Colon (tissue), 2 donors: ENCODE results near the gene HS6ST2.
A peak's percentile ranks its signal among the peaks of the same experiment; 100 is the strongest.

Source experiments
- FAIRE-seq: peaks from 2 replicates; lab custom pipeline; 2012; peaks lifted over from hg19 to GRCh38; lab: Jason Lieb, UNC
- donor health status: control.
- donor health status: control.

HS6ST2 gene

GRCh38 chrX:132740316-132741123 is 217.9 kb downstream of the HS6ST2 start:
- FAIRE-seq, result no peak

GRCh38 chrX:132738951-132739350 is 219.5 kb downstream of the HS6ST2 start:
- no peak for FAIRE-seq

GRCh38 chrX:132737743-132738142 is 220.7 kb downstream of the HS6ST2 start:
- no peak for FAIRE-seq

GRCh38 chrX:132732236-132732635 is 226.2 kb downstream of the HS6ST2 start:
- no peak for FAIRE-seq

- no peak for FAIRE-seq
Measured at GRCh38 chrX:132730726-132731125, 227.7 kb downstream of the HS6ST2 start.

GRCh38 chrX:132730266-132730665 is 228.2 kb downstream of the HS6ST2 start:
- FAIRE-seq, result no peak

GRCh38 chrX:132728296-132728695 is 230.1 kb downstream of the HS6ST2 start:
- no peak for FAIRE-seq

- FAIRE-seq, result no peak
Measured at GRCh38 chrX:132718431-132718958, 239.9 kb downstream of the HS6ST2 start.

GRCh38 chrX:132716006-132716405 is 242.4 kb downstream of the HS6ST2 start:
- no peak for FAIRE-seq

GRCh38 chrX:132714913-132715312 is 243.5 kb downstream of the HS6ST2 start:
- FAIRE-seq, result no peak

- no peak for FAIRE-seq
Measured at GRCh38 chrX:132712350-132712749, 246.1 kb downstream of the HS6ST2 start.

- FAIRE-seq, result no peak
Measured at GRCh38 chrX:132710656-132711155, 247.7 kb downstream of the HS6ST2 start.

- FAIRE-seq, result no peak
Measured at GRCh38 chrX:132708529-132708928, 249.9 kb downstream of the HS6ST2 start.

- no peak for FAIRE-seq
Measured at GRCh38 chrX:132704769-132705168, 253.7 kb downstream of the HS6ST2 start.

- no peak for FAIRE-seq
Measured at GRCh38 chrX:132694382-132694781, 264.0 kb downstream of the HS6ST2 start.

- FAIRE-seq, result no peak
Measured at GRCh38 chrX:132692526-132692925, 265.9 kb downstream of the HS6ST2 start.

GRCh38 chrX:132692066-132692465 is 266.4 kb downstream of the HS6ST2 start:
- no peak for FAIRE-seq

GRCh38 chrX:132689612-132690563 is 268.5 kb downstream of the HS6ST2 start:
- peak; percentile 55 for FAIRE-seq

GRCh38 chrX:132685276-132685675 is 273.2 kb downstream of the HS6ST2 start:
- FAIRE-seq, result no peak

- FAIRE-seq, result peak; percentile 14
Measured at GRCh38 chrX:132677233-132677716, 281.2 kb downstream of the HS6ST2 start.

- no peak for FAIRE-seq
Measured at GRCh38 chrX:132676561-132677186, 281.8 kb downstream of the HS6ST2 start.

- no peak for FAIRE-seq
Measured at GRCh38 chrX:132676102-132676501, 282.3 kb downstream of the HS6ST2 start.
